MM.1S (cell line): ENCODE data around the gene DAB1.

Experiments
- DNase-seq: peaks from one replicate; pipeline ENCODE4 v3.0.0-alpha.2; 2015
- H2AFZ ChIP-seq: fragments of 300-600 bp; sonication (generic); 2 replicates; pipeline ENCODE4 v1.6.0; 2016; ENCODE audit warnings: antibody characterized with exemption, low read length
- H3F3A ChIP-seq: fragments of 300-600 bp; sonication (generic); 2 replicates; pipeline ENCODE4 v1.6.1; 2016; ENCODE audit warnings: mild to moderate bottlenecking, antibody characterized with exemption, low read length, moderate library complexity, mixed read lengths; ENCODE audit not compliant: insufficient read depth
- H3K27ac ChIP-seq: fragments of 300-600 bp; sonication (generic); 2 replicates; pipeline ENCODE4 v1.5.1; 2016; ENCODE audit warnings: mild to moderate bottlenecking, low read length
- H3K27me3 ChIP-seq: fragments of 300-600 bp; sonication (generic); replicated peaks from 2 replicates; pipeline ENCODE4 v1.6.0; 2016; ENCODE audit warnings: low read length; ENCODE audit not compliant: insufficient read depth
- H3K36me3 ChIP-seq: fragments of 300-600 bp; sonication (generic); replicated peaks from 2 replicates; pipeline ENCODE4 v1.6.1; 2016; ENCODE audit warnings: mild to moderate bottlenecking, low read length, mixed read lengths; ENCODE audit not compliant: insufficient read depth
- H3K4me1 ChIP-seq: fragments of 300-600 bp; sonication (generic); 2 replicates; pipeline ENCODE4 v1.6.1; 2016; ENCODE audit warnings: low read length, mixed read lengths
- H3K4me2 ChIP-seq: fragments of 300-600 bp; sonication (generic); 2 replicates; pipeline ENCODE4 v1.6.0; 2016; ENCODE audit warnings: low read depth, low read length
- H3K4me3 ChIP-seq: fragments of 300-600 bp; sonication (generic); 2 replicates; pipeline ENCODE4 v1.5.1; 2016; ENCODE audit warnings: low read length, mixed read lengths
- H3K79me2 ChIP-seq: fragments of 300-600 bp; sonication (generic); 2 replicates; pipeline ENCODE4 v1.6.1; 2016; ENCODE audit warnings: mixed run types, low read length, mixed read lengths
- H3K9ac ChIP-seq: fragments of 300-600 bp; sonication (generic); 2 replicates; pipeline ENCODE4 v1.6.1; 2016; ENCODE audit warnings: low read length, mixed read lengths
- H3K9me2 ChIP-seq: fragments of 300-600 bp; sonication (generic); replicated peaks from 2 replicates; pipeline ENCODE4 v1.6.1; 2016; ENCODE audit warnings: mild to moderate bottlenecking, low read length, mixed read lengths; ENCODE audit not compliant: insufficient read depth
- H3K9me3 ChIP-seq: fragments of 300-600 bp; sonication (generic); replicated peaks from 2 replicates; pipeline ENCODE4 v1.6.1; 2016; ENCODE audit warnings: mild to moderate bottlenecking, low read length, mixed read lengths; ENCODE audit not compliant: insufficient read depth
- H4K20me1 ChIP-seq: fragments of 300-600 bp; sonication (generic); 2 replicates; pipeline ENCODE4 v1.6.1; 2016; ENCODE audit warnings: mild to moderate bottlenecking, low read length, moderate library complexity, mixed read lengths; ENCODE audit not compliant: insufficient read depth
- EZH2 ChIP-seq: fragments of 300-600 bp; sonication (generic); optimal IDR thresholded peaks from 2 replicates; pipeline ENCODE3; 2017; ENCODE audit warnings: low read depth, mild to moderate bottlenecking, antibody characterized with exemption, low read length, mixed read lengths
- EZH2phosphoT487 ChIP-seq: fragments of 300-600 bp; sonication (generic); IDR thresholded peaks from 2 replicates; pipeline ENCODE4 v1.6.1; 2018; ENCODE audit warnings: antibody characterized with exemption, low read length
- TF ChIP-seq, protein P1 (sequence below): fragments of 300-600 bp; sonication (generic); IDR thresholded peaks from 2 replicates; pipeline ENCODE4 v1.5.1; 2016; ENCODE audit warnings: antibody characterized with exemption, low read length, mixed read lengths

Gene DAB1

DNA sequence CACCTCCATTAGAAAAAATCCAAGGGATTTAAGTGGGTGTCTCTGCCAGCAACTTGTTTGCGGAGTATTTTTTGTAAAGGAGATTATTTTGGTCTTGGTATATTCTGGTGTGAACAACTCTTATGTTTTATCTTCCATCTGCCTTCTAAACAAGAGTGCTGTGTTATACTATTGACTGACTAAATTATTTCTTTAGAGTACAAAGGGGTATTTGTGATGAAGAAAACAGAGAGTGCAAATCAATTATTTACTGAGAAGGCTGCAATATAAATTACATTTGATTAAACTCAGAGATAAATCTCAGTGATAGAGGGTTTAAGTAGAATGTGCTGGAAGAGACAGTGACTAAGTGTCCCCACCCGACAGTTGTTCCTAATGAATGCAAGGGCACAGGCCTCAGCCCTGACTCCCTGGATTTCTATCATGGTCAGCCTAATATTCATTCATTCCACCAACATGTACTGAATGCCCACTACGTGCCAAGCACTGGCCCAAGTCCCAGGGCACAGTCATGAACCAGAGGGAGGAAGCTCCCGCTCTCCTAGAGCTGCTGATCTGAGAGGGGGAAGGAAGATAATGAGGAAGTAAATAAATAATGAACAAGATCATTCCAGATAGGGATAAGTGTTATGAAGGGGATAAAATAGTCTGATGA is 261.1 kb downstream of the DAB1 start:
- no peaks in the 10 kb centered on the region for H3K79me2 ChIP-seq
- no peak overlapping the region for H3K4me3 ChIP-seq
- TF ChIP-seq EZH2 (no peak), EZH2phosphoT487 (no peak)
- TF ChIP-seq, protein P1, sequence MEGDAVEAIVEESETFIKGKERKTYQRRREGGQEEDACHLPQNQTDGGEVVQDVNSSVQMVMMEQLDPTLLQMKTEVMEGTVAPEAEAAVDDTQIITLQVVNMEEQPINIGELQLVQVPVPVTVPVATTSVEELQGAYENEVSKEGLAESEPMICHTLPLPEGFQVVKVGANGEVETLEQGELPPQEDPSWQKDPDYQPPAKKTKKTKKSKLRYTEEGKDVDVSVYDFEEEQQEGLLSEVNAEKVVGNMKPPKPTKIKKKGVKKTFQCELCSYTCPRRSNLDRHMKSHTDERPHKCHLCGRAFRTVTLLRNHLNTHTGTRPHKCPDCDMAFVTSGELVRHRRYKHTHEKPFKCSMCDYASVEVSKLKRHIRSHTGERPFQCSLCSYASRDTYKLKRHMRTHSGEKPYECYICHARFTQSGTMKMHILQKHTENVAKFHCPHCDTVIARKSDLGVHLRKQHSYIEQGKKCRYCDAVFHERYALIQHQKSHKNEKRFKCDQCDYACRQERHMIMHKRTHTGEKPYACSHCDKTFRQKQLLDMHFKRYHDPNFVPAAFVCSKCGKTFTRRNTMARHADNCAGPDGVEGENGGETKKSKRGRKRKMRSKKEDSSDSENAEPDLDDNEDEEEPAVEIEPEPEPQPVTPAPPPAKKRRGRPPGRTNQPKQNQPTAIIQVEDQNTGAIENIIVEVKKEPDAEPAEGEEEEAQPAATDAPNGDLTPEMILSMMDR = no peak
- H3K4me1 ChIP-seq = no peaks in the 10 kb centered on the region
- no peak overlapping the region for H2AFZ ChIP-seq
- H3K36me3 ChIP-seq = no peaks in the 10 kb centered on the region
- no peaks in the 10 kb centered on the region for H3K27me3 ChIP-seq
- no peaks in the 10 kb centered on the region for H3K9me2 ChIP-seq
- H3K27ac ChIP-seq = no peak overlapping the region
- no peaks in the 10 kb centered on the region for H3K9me3 ChIP-seq
- H4K20me1 ChIP-seq = no peaks in the 10 kb centered on the region
- H3F3A ChIP-seq = no peaks in the 10 kb centered on the region
- DNase-seq = no peak
- no peak overlapping the region for H3K9ac ChIP-seq
- H3K4me2 ChIP-seq = no peak overlapping the region

DNA sequence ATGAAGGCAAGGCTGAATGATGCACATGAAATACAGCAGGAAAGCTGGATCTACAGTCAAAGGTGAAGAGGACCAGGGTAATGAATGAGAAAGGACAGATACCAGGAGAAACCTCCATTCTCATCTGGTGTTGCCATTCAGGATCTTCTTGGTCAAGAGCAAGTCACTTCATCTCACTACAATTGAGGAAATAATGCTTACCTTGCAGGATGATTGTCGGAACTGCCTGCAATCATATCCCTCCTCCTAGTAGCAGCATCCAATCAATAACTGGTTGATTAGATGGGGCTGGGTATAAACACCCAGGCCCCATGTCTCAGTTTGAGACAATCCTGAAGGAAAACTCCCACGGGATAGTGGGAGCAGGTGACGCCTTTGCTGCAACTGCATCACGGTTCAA is 263.3 kb downstream of the DAB1 start:
- DNase-seq = no peak
- Histone ChIP-seq H2AFZ (no peak overlapping the region), H3K36me3 (no peaks in the 10 kb centered on the region), H3K9me3 (no peaks in the 10 kb centered on the region), H3K4me2 (no peak overlapping the region), H3K4me3 (no peak overlapping the region), H3K79me2 (no peaks in the 10 kb centered on the region), H3K4me1 (no peaks in the 10 kb centered on the region), H3K9me2 (no peaks in the 10 kb centered on the region), H4K20me1 (no peaks in the 10 kb centered on the region), H3K27me3 (no peaks in the 10 kb centered on the region), H3K27ac (no peak overlapping the region), H3K9ac (no peak overlapping the region), H3F3A (no peaks in the 10 kb centered on the region)
- TF ChIP-seq EZH2 (no peak), EZH2phosphoT487 (no peak)
- TF ChIP-seq, protein P1 = no peak

DNA sequence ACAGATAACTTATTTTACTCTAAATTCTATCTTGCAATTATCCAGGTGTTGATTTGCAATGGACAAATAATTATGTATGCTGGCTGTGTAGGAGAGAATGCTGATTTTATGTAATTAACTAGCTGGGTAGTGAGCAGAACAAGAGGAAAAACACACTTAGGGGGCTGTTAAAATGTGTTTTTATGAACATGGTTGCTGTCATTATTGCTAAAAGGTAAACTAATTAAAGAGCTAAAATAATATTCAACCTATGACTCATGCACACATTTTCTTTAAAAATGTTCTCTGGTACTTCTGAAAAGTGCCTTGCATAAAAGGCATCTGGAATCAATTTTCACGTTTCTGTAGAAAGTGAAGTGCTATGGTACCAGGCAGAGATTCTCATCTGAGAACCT is 265.3 kb downstream of the DAB1 start:
- no peaks in the 10 kb centered on the region for H3K9me2 ChIP-seq
- TF ChIP-seq EZH2phosphoT487 = no peak
- no peak for TF ChIP-seq EZH2
- TF ChIP-seq, protein P1 = no peak
- H3K4me3 ChIP-seq = no peak overlapping the region
- no peak overlapping the region for H3K27ac ChIP-seq
- H3K79me2 ChIP-seq = no peaks in the 10 kb centered on the region
- no peak overlapping the region for H3K9ac ChIP-seq
- H2AFZ ChIP-seq = no peak overlapping the region
- no peaks in the 10 kb centered on the region for H3K4me1 ChIP-seq
- no peaks in the 10 kb centered on the region for H3K27me3 ChIP-seq
- H3K9me3 ChIP-seq = no peaks in the 10 kb centered on the region
- H3K4me2 ChIP-seq = no peak overlapping the region
- H3F3A ChIP-seq = no peaks in the 10 kb centered on the region
- H4K20me1 ChIP-seq = no peaks in the 10 kb centered on the region
- no peak for DNase-seq
- no peaks in the 10 kb centered on the region for H3K36me3 ChIP-seq
